HG03095 (cell line): ENCODE results near the gene SLC25A11.

Experiments
- ATAC-seq: cut with Tn5 transposase; IDR thresholded peaks from one replicate; pipeline ENCODE4 v1.9.1; 2021; ENCODE audit warnings: moderate library complexity; ENCODE audit not compliant: unreplicated experiment

Gene SLC25A11

DNA sequence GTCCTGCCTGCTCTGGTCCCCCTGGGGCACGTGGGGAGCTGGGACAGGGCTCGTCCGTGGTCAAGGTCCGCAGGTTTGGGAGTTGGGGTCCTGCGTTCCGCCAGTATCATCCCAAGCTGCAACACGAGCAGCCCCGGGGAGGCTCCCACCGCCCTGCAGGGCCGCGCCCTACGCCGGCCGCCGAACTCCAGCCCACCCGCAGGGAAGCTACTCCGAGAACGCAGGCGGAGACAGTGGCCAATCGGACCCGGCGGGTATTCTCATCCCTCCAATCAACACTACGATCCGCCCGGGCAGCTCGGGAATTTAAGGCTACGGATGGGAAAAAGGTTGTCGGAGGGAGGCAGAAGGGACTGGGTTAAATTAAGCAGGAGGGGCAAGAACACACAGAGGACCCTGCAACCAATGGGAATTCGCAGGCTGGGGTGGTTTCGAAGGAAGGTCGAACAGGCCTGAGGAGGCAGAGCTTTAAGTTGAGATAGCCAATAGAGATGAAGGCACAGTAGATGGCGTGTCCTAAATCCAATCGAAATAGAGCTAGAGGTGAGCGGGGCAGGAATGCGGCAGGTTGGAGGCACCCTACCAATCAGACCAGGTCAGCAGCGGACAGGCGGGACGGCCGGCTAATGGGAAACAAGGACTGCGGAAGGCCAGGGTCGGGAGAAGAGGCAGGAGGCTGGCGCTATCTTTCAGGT is 27.1 kb upstream of the SLC25A11 start:
- ATAC-seq = peak; percentile 71

- no peak for ATAC-seq
Observed at GRCh38 chr17:4965311-4965986, 25.6 kb upstream of the SLC25A11 start.

DNA sequence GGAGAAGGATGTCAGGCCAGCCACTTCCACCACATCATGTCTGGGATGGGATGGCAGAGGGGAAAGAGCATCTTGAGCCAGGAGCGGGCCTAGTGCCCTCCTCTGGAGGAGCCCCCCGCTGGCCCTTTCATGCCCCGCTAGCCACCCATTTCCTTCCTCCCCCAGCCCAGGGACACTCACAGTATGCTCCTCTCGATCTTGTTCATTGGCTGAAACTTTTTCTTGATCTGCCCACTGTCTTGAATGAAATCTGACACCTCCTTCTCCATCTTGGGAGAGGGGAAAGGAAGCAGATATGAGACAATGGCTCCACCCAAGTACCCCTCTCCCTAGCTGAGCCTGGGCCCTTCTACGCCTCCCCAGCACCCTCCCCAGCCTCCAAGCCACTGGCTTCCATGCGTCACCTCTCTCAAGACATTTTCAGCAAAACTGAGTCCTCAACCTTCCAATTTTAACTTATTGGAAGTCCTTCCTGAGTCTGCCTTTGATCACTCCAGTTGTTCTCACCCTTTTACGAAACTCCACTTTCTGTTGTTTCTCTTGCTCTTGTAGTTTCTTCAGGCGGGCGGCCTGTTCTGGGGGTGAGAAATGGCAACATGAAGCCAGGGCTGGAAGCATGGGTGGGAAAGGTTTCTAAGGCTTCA is 20.6 kb upstream of the SLC25A11 start:
- ATAC-seq = no peak

- ATAC-seq = no peak
Observed at GRCh38 chr17:4959261-4959965, 19.6 kb upstream of the SLC25A11 start.

DNA sequence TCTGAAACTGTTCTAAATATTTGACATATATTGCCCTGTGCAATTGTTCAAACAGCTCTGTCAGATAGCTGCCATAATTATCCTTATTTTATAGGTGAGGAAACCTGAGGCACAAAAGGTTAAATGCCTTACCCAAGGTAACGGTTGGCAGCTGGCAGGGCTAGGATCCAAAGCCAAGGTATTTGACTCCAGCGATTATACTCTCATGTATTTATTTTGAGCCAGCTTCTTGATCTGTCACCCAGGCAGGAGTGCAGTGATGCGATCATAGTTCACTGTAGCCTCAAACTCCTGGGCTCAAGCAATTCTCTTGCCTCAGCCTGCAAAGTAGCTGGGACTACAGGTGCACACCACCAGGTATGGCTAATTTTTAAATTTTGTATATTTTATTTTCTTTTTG is 18.3 kb upstream of the SLC25A11 start:
- ATAC-seq = no peak

DNA sequence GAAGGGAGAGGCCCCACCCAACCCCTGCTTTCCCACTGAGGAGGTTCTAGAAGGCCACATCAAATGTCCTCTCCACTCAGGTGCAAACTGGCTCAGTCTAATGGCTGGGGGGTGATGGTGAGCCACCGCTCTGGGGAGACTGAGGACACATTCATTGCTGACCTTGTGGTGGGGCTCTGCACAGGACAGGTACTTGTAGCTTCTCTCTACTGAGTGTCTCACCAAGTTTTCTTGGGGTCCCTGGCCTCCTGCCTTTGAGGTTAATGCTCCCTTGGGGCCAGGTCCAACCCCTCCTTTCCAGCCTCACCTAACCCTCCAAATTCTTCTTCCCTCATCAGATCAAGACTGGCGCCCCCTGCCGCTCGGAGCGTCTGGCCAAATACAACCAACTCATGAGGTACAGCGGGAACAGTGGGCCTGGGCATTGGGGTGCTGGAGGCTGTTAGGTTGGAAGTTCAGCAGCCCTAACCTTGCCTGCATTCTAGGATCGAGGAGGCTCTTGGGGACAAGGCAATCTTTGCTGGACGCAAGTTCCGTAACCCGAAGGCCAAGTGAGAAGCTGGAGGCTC is 16.7 kb upstream of the SLC25A11 start:
- ATAC-seq = no peak

DNA sequence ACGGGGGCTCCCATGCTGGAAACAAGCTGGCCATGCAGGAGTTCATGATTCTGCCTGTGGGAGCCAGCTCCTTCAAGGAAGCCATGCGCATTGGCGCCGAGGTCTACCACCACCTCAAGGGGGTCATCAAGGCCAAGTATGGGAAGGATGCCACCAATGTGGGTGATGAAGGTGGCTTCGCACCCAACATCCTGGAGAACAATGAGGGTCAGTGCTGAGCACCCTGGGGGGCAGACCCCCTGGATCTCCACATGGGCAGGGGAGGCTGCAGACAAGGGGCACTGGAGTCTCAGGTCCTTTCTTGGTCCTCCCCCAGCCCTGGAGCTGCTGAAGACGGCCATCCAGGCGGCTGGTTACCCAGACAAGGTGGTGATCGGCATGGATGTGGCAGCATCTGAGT is 15.2 kb upstream of the SLC25A11 start:
- ATAC-seq = no peak

DNA sequence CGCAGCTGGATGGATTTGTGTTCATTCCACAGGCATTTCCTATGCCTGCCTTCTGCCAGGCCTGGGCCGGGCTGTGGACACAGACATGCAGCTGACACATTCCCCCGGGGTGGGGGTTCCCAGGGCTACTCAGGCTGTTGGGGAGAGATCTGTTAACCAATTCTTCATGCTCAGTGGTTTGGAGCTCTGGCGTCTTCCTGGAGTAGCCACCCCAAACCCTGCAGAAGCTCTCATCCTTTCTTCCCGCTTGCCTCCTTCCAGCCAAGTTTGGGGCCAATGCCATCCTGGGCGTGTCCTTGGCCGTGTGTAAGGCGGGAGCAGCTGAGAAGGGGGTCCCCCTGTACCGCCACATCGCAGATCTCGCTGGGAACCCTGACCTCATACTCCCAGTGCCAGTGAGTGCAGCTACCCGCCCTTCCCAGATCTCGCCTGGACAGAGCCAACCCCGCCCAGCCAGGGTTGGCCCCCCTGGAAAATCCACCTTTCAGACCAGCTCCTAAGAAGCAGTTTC is 13.7 kb upstream of the SLC25A11 start:
- no peak for ATAC-seq

- ATAC-seq = no peak
Observed at GRCh38 chr17:4951486-4951885, 11.6 kb upstream of the SLC25A11 start.

DNA sequence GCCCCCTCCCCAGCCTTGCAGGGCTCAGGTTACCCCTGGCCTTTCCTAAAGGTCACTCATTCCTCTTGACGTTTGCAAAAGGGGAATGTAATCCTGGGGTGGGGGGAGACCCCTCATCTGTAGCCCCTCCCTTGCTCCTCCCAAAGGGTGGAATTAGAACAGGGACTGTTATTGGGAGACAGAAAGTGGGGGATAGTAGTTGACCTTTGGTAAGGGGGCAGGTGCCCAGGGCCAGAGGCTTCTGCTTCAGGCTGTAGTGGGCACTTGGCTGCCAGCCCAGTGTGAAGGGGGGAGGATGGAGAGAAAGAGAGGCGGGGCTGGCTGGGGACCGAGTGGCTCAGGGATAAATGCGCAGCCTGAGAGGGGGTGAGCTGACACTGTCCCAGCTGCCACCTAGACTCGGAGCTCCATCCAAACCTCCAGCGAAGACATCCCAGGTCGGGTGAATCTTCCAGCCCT is 10.9 kb upstream of the SLC25A11 start, which contains the start of gene ENO3:
TSS of gene ENO3 (plus strand) at position 374 of the 459 bp plus-strand sequence. CDS start 711 bp downstream, outside the sequence.
- no peak for ATAC-seq

GRCh38 chr17:4950075-4950745 is 10.4 kb upstream of the SLC25A11 start:
- no peak for ATAC-seq

GRCh38 chr17:4949321-4950074 is 9.7 kb upstream of the SLC25A11 start:
- no peak for ATAC-seq

GRCh38 chr17:4948931-4949320 is 9.1 kb upstream of the SLC25A11 start:
- ATAC-seq = peak; percentile 32

DNA sequence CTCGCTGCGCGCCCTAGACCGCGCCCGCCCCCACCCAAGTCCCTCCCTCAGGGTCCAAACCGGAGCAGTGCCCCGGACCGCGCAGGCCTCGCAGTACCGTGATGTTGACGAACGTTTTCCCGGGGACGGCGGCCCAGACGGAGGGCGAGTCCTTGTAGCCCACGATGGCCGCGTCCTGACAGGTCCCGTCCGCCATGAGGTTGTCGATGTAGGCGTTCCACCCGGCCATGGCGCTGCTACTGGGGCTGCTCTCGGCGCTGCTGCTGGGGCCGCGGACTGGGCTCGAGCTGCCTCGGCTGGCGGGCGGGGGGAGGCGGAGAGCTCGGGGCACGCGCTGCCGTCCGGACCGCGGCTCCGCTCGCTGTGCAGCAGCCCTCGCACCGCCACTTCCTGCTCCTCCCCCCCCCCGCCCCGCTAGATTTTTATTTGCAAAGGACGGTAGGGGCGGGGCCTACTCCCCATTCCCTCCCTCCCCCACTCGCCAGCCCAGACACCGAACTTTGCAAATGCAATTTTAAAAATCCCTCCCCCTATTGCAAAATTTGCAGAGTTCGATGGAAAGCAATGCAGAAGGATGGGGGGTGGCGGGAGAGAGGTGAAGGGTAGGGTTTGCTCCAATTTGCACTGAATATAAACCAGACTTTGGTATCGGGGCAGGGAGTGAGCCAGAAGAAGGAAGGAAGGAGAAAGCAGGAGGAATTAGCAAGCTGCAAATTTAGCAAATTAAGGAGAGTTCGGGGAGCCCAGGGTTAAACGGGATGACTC is 8.5 kb upstream of the SLC25A11 start, which contains the start of gene PFN1:
TSS of gene PFN1 (minus strand) at position 365 of the 765 bp plus-strand sequence. CDS start at position 229, 136 bp downstream.
- peak; percentile 14 for ATAC-seq

- ATAC-seq = no peak
Observed at GRCh38 chr17:4947411-4948165, 7.7 kb upstream of the SLC25A11 start.

DNA sequence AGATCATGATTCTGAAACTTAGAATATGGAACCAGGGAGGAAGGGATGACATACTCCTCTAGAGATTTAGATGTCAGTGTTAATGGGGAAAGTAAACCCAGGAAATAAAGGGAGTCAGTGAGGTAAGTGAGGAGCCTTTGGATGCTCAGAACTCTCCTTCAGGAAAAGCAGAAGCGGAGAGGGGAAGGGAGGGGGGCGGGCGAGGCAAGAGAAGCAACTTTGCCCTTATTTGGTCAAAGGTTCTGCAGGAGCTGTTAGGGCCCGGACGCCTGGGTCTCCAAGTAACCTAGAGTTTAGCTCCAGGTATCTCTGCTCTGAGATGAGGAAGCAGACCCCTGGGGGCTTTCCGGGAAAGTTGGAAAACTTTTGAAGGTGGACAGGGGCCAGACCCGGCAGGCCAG is 7.2 kb upstream of the SLC25A11 start:
- ATAC-seq = no peak

- ATAC-seq = no peak
Observed at GRCh38 chr17:4946312-4946976, 6.6 kb upstream of the SLC25A11 start.
